ENCODE data around the gene TTC7B.

Gene TTC7B

GRCh38 chr14:90641615-90642243 lies 174.5 kb downstream of the TTC7B start:
- H3K9ac ChIP-seq (ENCODE audit: low read length) = no peak overlapping the region
- H2AFZ ChIP-seq (ENCODE audit: low read depth, low read length, severe bottlenecking) = no peak overlapping the region
- H3K9me3 ChIP-seq (ENCODE audit: insufficient read depth, low read length) = no peaks in the 10 kb centered on the region
- TF ChIP-seq EZH2phosphoT487 (conservative IDR thresholded peaks at IDR 0.05; ENCODE audit: low read length) = no peak
- no peak for TF ChIP-seq CTCF (IDR thresholded peaks at IDR 0.05; ENCODE audit: insufficient read depth, low read length, poor library complexity, severe bottlenecking)
- no peak overlapping the region for H3K27ac ChIP-seq (ENCODE audit: low read depth, low read length)
- no peaks in the 10 kb centered on the region for H4K20me1 ChIP-seq (ENCODE audit: low read depth, low read length)
- no peaks in the 10 kb centered on the region for H3K9me2 ChIP-seq (replicated peaks; ENCODE audit: insufficient read depth, low read length)
- H3F3A ChIP-seq (ENCODE audit: insufficient read depth) = no peaks in the 10 kb centered on the region
- no peaks in the 10 kb centered on the region for H3K27me3 ChIP-seq (ENCODE audit: low read length)
- H3K79me2 ChIP-seq (ENCODE audit: insufficient read depth, low read length) = no peaks in the 10 kb centered on the region
- H3K36me3 ChIP-seq (ENCODE audit: low read length) = no peaks in the 10 kb centered on the region
- H3K4me2 ChIP-seq (ENCODE audit: low read depth, low read length, poor library complexity, severe bottlenecking) = no peak overlapping the region
- no peak overlapping the region for H3K4me3 ChIP-seq (ENCODE audit: insufficient read depth, low read length, poor library complexity, severe bottlenecking)

GRCh38 chr14:90641168-90641567 lies 175.1 kb downstream of the TTC7B start:
- H3F3A ChIP-seq (ENCODE audit: insufficient read depth) = no peaks in the 10 kb centered on the region
- no peak overlapping the region for H3K27ac ChIP-seq (ENCODE audit: low read depth, low read length)
- no peak for TF ChIP-seq CTCF (IDR thresholded peaks at IDR 0.05; ENCODE audit: insufficient read depth, low read length, poor library complexity, severe bottlenecking)
- TF ChIP-seq EZH2phosphoT487 (conservative IDR thresholded peaks at IDR 0.05; ENCODE audit: low read length) = no peak
- H3K27me3 ChIP-seq (ENCODE audit: low read length) = no peaks in the 10 kb centered on the region
- no peaks in the 10 kb centered on the region for H3K9me2 ChIP-seq (replicated peaks; ENCODE audit: insufficient read depth, low read length)
- no peak overlapping the region for H2AFZ ChIP-seq (ENCODE audit: low read depth, low read length, severe bottlenecking)
- no peak overlapping the region for H3K9ac ChIP-seq (ENCODE audit: low read length)
- no peaks in the 10 kb centered on the region for H3K79me2 ChIP-seq (ENCODE audit: insufficient read depth, low read length)
- no peaks in the 10 kb centered on the region for H4K20me1 ChIP-seq (ENCODE audit: low read depth, low read length)
- H3K4me3 ChIP-seq (ENCODE audit: insufficient read depth, low read length, poor library complexity, severe bottlenecking) = no peak overlapping the region
- no peaks in the 10 kb centered on the region for H3K9me3 ChIP-seq (ENCODE audit: insufficient read depth, low read length)
- no peaks in the 10 kb centered on the region for H3K36me3 ChIP-seq (ENCODE audit: low read length)
- no peak overlapping the region for H3K4me2 ChIP-seq (ENCODE audit: low read depth, low read length, poor library complexity, severe bottlenecking)

GRCh38 chr14:90639641-90640040 lies 176.6 kb downstream of the TTC7B start:
- TF ChIP-seq EZH2phosphoT487 (conservative IDR thresholded peaks at IDR 0.05; ENCODE audit: low read length) (no peak), CTCF (IDR thresholded peaks at IDR 0.05; ENCODE audit: insufficient read depth, low read length, poor library complexity, severe bottlenecking) (no peak)
- Histone ChIP-seq H3K4me2 (ENCODE audit: low read depth, low read length, poor library complexity, severe bottlenecking) (no peak overlapping the region), H3K79me2 (ENCODE audit: insufficient read depth, low read length) (no peaks in the 10 kb centered on the region), H3K27ac (ENCODE audit: low read depth, low read length) (no peak overlapping the region), H2AFZ (ENCODE audit: low read depth, low read length, severe bottlenecking) (no peak overlapping the region), H4K20me1 (ENCODE audit: low read depth, low read length) (no peaks in the 10 kb centered on the region), H3K27me3 (ENCODE audit: low read length) (no peaks in the 10 kb centered on the region), H3K9ac (ENCODE audit: low read length) (no peak overlapping the region), H3K9me2 (replicated peaks; ENCODE audit: insufficient read depth, low read length) (no peaks in the 10 kb centered on the region), H3K36me3 (ENCODE audit: low read length) (no peaks in the 10 kb centered on the region), H3K4me3 (ENCODE audit: insufficient read depth, low read length, poor library complexity, severe bottlenecking) (no peak overlapping the region), H3K9me3 (ENCODE audit: insufficient read depth, low read length) (no peaks in the 10 kb centered on the region), H3F3A (ENCODE audit: insufficient read depth) (no peaks in the 10 kb centered on the region)

All from SU-DHL-6 (cell line).